Bronchial epithelial cell (primary cell): Measurements from ENCODE around the gene CCDC47. TPM values are rescaled to one million over a fixed set of nuclear protein-coding genes. Genes with fewer than 3 reads are reported as not detected.

Experiments used
- DNase-seq: peaks from one replicate; pipeline ENCODE4 v3.0.0-alpha.2; 2010; ENCODE audit warnings: low read depth
- FAIRE-seq: peaks from 2 replicates; lab custom pipeline; 2011; peaks lifted over from hg19 to GRCh38; lab: Jason Lieb, UNC
- H3K27me3 ChIP-seq: 2 replicates; pipeline ENCODE4 v1.5.1; 2011; ENCODE audit warnings: low read length; ENCODE audit not compliant: control insufficient read depth, insufficient read depth
- H3K36me3 ChIP-seq: 2 replicates; pipeline ENCODE4 v1.5.1; 2011; ENCODE audit warnings: low read length; ENCODE audit not compliant: control insufficient read depth, insufficient read depth
- H3K4me3 ChIP-seq: 2 replicates; pipeline ENCODE4 v1.5.1; 2011; ENCODE audit warnings: mild to moderate bottlenecking, low read depth, low read length, control low read depth
- total RNA-seq: library from RNA; depleted of rRNA; stranded (reverse); fragments of >200 nt; gene quantifications from 2 replicates; pipeline ENCODE4 v1.2.1, GENCODE V29; 2014
- TF ChIP-seq, protein P1 (sequence below): IDR thresholded peaks from 2 replicates; pipeline ENCODE4 v1.5.1; 2011; ENCODE audit warnings: mild to moderate bottlenecking, moderate library complexity, low read length, control low read depth, inconsistent platforms; ENCODE audit not compliant: insufficient read depth, severe bottlenecking

The CCDC47 gene
- total RNA-seq, 1 donor from 2014 or later = 118 TPM

DNA sequence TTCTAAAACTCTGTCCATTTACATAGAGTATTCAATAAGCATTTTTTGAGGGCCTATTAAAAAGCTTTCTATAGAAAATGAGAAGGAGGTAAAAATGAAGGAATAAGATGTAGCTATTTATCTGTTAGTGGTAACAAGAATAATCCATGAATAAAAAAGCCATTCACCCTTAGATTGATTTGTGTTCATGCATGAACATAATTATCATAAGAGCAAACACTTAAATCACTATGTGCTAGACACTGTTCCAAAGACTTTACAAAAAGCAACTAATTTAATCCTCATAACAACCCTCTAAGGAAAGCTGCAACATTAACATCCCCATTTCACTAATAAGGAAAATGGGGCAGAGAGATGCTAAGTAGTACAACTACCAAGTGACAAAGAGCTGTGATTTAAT lies 6.6 kb downstream of the CCDC47 start:
- TF ChIP-seq, protein P1, sequence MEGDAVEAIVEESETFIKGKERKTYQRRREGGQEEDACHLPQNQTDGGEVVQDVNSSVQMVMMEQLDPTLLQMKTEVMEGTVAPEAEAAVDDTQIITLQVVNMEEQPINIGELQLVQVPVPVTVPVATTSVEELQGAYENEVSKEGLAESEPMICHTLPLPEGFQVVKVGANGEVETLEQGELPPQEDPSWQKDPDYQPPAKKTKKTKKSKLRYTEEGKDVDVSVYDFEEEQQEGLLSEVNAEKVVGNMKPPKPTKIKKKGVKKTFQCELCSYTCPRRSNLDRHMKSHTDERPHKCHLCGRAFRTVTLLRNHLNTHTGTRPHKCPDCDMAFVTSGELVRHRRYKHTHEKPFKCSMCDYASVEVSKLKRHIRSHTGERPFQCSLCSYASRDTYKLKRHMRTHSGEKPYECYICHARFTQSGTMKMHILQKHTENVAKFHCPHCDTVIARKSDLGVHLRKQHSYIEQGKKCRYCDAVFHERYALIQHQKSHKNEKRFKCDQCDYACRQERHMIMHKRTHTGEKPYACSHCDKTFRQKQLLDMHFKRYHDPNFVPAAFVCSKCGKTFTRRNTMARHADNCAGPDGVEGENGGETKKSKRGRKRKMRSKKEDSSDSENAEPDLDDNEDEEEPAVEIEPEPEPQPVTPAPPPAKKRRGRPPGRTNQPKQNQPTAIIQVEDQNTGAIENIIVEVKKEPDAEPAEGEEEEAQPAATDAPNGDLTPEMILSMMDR = no peak
- FAIRE-seq (no peak), DNase-seq (no peak)
- Histone ChIP-seq H3K27me3 (no peaks in the 10 kb centered on the region), H3K36me3 (peaks cover 6% of the 10 kb centered on the region), H3K4me3 (no peak overlapping the region)

- Histone ChIP-seq H3K4me3 (no peak overlapping the region), H3K36me3 (peaks cover 8% of the 10 kb centered on the region), H3K27me3 (no peaks in the 10 kb centered on the region)
- TF ChIP-seq, protein P1 = no peak
- FAIRE-seq (no peak), DNase-seq (no peak)
Observed at GRCh38 chr17:63764716-63765115, 8.7 kb downstream of the CCDC47 start.

- TF ChIP-seq, protein P1 = no peak
- no peaks in the 10 kb centered on the region for H3K27me3 ChIP-seq
- H3K36me3 ChIP-seq = peaks cover 12% of the 10 kb centered on the region
- DNase-seq (no peak), FAIRE-seq (no peak)
- H3K4me3 ChIP-seq = no peak overlapping the region
Observed at GRCh38 chr17:63762161-63763078, 11.0 kb downstream of the CCDC47 start.

DNA sequence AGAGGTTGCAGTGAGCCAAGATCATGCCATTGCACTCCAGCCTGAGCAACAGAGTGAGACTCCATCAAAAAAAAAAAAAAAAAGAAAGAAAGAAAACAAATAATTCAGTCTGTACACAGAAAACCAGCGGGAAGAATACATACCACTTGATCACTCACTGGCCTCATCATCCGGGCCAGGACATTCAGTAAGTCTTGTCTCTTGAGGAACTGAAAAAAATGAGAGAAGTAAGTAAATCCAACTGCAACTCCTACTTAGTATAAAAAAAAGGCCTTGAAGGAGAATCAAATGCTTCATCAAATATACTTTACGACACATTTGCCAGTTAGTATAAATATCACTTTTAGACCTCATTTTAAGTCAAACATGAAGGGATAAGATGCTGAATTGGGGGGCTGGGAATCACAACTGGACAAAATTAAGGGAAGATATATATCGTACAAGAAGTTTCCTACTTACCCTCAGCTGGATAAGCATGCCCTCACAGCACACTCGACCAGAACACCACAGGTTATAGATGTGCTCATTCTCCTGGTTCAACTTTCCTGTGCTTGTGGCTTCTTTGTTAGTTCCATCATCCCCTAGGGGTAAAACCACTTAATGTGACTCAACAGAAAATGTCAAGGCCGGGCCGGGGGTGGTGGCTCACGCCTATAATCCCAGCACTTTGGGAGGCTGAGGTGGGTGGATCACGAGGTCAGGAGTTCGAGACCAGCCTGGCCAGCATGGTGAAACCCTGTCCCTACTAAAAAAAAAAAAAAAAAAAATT lies 12.4 kb downstream of the CCDC47 start:
- DNase-seq (no peak), FAIRE-seq (no peak)
- TF ChIP-seq, protein P1 = no peak
- peaks cover 20% of the 10 kb centered on the region for H3K36me3 ChIP-seq
- no peaks in the 10 kb centered on the region for H3K27me3 ChIP-seq
- no peak overlapping the region for H3K4me3 ChIP-seq

DNA sequence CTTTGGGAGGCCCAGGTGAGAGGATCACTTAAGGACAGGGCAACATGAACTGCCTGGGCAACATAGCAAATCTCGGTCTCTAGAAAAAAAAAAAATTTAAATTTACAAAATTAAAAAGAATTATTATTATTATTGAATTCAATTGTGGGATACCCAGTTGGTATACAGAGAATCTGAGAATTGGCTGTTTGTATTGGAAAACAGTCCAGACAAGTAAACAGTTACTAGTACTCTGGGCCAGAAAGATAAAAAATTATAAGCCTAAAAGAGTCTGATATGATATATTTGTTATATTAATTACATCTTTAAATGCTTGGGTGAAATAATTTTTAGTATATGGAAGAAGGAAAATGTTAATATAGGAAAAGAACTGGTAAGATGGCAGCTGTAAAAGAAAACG lies 15.0 kb downstream of the CCDC47 start:
- H3K27me3 ChIP-seq = no peaks in the 10 kb centered on the region
- peaks cover 25% of the 10 kb centered on the region for H3K36me3 ChIP-seq
- TF ChIP-seq, protein P1 = no peak
- DNase-seq (no peak), FAIRE-seq (no peak)
- no peak overlapping the region for H3K4me3 ChIP-seq
